Left ventricle myocardium superior (tissue), 1 donor: ENCODE measurements around the gene C4orf50. TPM values are rescaled to one million over a fixed set of nuclear protein-coding genes. Genes with fewer than 3 reads are reported as not detected.
"Not testable (repeated sequence)": the region's sequence is repeated elsewhere in the genome, so short reads cannot be mapped to it uniquely, and the experiment has no call there.

Experiments used
- ATAC-seq: fragments of 200-7000 bp; cut with Tn5 transposase; one replicate; pipeline ENCODE4 v1.9.1; 2020; ENCODE audit warnings: mild to moderate bottlenecking, moderate library complexity
- DNase-seq: peaks from one replicate; pipeline ENCODE4 v3.0.0-alpha.2; 2020
- intact Hi-C: fragments of 100-400 bp; cut with micrococcal nuclease; formaldehyde crosslinking; loops from one replicate; pipeline ENCODE4 v1.11.0; 2022
- microRNA-seq: library from miRNA; unstranded; fragments of <30 nt; microRNA quantifications from one replicate; pipeline ENCODE4 v1.2.0, GENCODE V29; 2020; ENCODE audit warnings: borderline number of aligned reads
- total RNA-seq: library from RNA; stranded (reverse); fragmentation: NEBNext Ultra II Directional; extraction: Animal tissue kit (Norgen Biotek cat#: 25700); gene quantifications from one replicate; pipeline ENCODE4 v1.2.1, GENCODE V29; 2021
- donor health status: DM: no; HTN: yes; CAD: no; lungs with severe emphysema.

Gene C4orf50
- total RNA-seq, 1 donor from 2014 or later = 0.02 TPM

- no peak for ATAC-seq
- intact Hi-C loops = no loop called here
- no peak for DNase-seq
These were observed 160.0 kb downstream of the C4orf50 start for GRCh38 chr4:5858020-5858769.

GRCh38 chr4:5857199-5857598 is 161.0 kb downstream of the C4orf50 start:
- no peak for DNase-seq
- intact Hi-C loops = no loop called here
- ATAC-seq = no peak

DNA sequence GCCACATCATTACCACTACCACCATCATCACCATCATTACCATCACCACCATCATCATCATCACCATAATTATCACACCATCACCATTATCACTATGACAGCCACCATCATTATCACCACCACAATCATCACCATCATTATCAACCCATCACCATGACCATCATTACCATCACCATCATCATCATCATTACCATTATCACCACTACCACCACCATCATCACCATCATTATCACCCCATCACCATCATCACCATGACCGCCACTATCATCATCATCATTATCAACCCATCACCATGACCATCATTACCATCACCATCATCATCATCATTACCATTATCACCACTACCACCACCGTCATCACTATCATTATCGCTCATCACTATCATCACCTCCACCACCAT is 161.9 kb downstream of the C4orf50 start:
- DNase-seq, ATAC-seq, intact Hi-C loops: not testable (repeated sequence)

DNA sequence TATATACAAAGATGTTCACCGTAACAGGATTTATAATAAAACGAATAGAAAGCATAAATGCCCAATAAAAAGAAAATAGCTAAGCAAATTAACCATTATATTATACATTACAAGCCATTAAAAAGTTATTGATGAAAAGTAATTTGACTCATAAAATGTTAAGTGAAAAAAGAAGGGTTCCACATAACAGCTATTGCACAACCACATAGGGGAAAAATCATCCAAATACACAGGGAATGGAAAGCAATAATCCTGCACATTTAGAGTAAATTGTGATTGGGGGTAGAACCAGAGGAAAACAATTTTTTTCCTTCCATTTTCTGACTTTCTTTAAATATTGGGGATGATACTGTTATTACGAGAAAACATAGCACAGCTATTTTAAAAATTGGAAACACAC is 163.3 kb downstream of the C4orf50 start:
- ATAC-seq (no peak), DNase-seq (no peak)
- intact Hi-C loops = no loop called here

DNA sequence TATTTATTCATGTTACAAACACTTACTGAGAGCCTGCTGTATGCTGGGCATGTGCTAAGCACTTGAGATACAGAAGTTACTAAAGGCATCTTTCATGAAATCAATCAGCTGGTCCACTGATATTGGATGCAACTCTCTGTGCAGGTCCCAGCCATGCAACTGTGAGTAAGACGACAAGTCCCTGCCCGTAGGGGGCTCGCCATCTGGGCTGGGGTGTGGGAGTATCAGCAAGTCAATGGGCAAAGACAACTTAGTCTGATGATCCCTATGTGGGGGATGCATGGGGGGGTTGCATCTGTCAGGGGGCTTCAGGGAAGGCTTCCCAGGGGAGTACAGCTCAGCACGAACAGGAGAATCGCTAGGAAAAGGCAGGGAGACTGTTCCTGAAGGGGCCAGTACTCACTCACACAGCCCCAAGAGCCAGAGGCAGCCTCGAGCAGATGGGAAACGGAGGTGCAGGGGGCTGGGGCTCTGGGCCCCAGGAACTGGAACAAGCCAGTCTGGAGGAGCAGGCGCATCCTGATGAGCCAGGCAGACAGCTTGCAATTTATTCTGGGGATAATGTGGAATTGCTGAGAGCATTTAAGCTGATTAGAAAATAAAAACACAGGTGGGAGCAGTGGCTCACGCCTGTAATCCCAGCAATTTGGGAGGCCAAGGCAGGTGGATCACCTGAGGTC is 165.6 kb downstream of the C4orf50 start:
- DNase-seq = no peak
- intact Hi-C loops = no loop called here
- no peak for ATAC-seq

DNA sequence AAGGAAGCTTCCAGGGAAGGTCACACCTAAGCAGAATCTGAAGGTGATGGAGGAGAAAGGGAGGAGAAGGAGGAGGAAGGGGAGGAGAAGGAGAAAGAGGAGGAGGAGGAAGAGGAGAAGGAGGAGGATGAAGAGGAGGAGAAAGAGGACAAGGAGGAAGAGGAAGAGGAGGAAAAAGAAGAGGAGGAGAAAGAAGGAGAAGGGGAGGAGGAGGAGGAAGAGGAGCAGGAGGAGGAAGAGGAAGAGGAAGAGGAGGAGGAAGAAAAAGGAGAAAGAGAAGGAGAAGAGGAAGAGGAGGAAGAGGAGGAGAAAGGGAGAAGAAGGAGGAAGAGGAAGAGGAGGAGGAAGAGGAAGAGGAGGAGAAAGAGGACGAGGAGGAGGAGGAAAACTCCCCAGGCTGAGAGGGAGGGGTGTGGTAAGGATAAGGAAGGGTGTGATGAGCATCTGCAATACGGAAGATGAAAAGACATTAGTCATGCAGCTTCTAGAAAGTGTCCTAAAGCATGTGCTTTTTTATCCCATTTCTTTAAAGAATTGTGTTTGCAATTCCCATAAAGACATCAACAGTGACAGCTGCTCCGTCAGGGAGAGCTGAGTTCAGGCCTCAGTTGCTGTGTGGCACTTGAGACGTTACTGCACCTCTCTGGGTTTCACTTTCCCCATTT is 166.5 kb downstream of the C4orf50 start:
- intact Hi-C loops = no loop called here
- no peak for DNase-seq

More for the DNA sequence above, 166.5 kb downstream of the C4orf50 start:
- ATAC-seq = no peak

Small RNA genes lying within 50 kb of the gene (microRNA-seq; reads per million reads assigned to microRNA genes)
- not detected for gene MIR378D1

Other genes starting within 250 kb of the C4orf50 start
- 1.3 TPM for gene CRMP1, start 125.3 kb downstream of the C4orf50 start, total RNA-seq
- gene JAKMIP1, start 182.1 kb upstream of the C4orf50 start, total RNA-seq = not detected